ENCODE measurements around the gene SIRPA. TPM values are rescaled to one million over a fixed set of nuclear protein-coding genes. Genes with fewer than 3 reads are reported as not detected.

SIRPA gene
- total RNA-seq, 1 donor from 2014 or later: 130 TPM

- H3K4me3 ChIP-seq: no peak overlapping the region
- no peak for ATAC-seq
- peaks cover 52% of the 10 kb centered on the region for H3K27me3 ChIP-seq (ENCODE audit: low read depth)
- TF ChIP-seq CTCF (IDR thresholded peaks at IDR 0.05): no peak
- no peak overlapping the region for H3K27ac ChIP-seq
- intact Hi-C loops (cut with DNase I): no loop called here
- H3K36me3 ChIP-seq: no peaks in the 10 kb centered on the region
- H3K4me1 ChIP-seq: peaks cover 12% of the 10 kb centered on the region
- H3K9me3 ChIP-seq: no peaks in the 10 kb centered on the region
- no peak for DNase-seq
These were observed 7.5 kb upstream of the SIRPA start for GRCh38 chr20:1887756-1888155.

GRCh38 chr20:1888796-1889463 is 6.3 kb upstream of the SIRPA start:
- no peak overlapping the region for H3K4me3 ChIP-seq
- H3K9me3 ChIP-seq: no peaks in the 10 kb centered on the region
- intact Hi-C loops (cut with DNase I): no loop called here
- H3K27me3 ChIP-seq (ENCODE audit: low read depth): peaks cover 46% of the 10 kb centered on the region
- H3K4me1 ChIP-seq: peaks cover 15% of the 10 kb centered on the region
- H3K36me3 ChIP-seq: no peaks in the 10 kb centered on the region
- DNase-seq (peak; percentile 67), ATAC-seq (peak; percentile 45 to 54)
- H3K27ac ChIP-seq: no peak overlapping the region
- TF ChIP-seq CTCF (IDR thresholded peaks at IDR 0.05): no peak

- intact Hi-C loops (cut with DNase I): no loop called here
- no peak for DNase-seq
- no peak for TF ChIP-seq CTCF (IDR thresholded peaks at IDR 0.05)
- peaks cover 15% of the 10 kb centered on the region for H3K4me1 ChIP-seq
- H3K36me3 ChIP-seq: no peaks in the 10 kb centered on the region
- ATAC-seq: no peak
- H3K27me3 ChIP-seq (ENCODE audit: low read depth): peaks cover 40% of the 10 kb centered on the region
- no peaks in the 10 kb centered on the region for H3K9me3 ChIP-seq
- no peak overlapping the region for H3K27ac ChIP-seq
- no peak overlapping the region for H3K4me3 ChIP-seq
These were observed 4.5 kb upstream of the SIRPA start for GRCh38 chr20:1890469-1891262.

GRCh38 chr20:1891263-1892118 is 3.7 kb upstream of the SIRPA start:
- H3K27me3 ChIP-seq (ENCODE audit: low read depth): peaks cover 44% of the 10 kb centered on the region
- DNase-seq (no peak), ATAC-seq (no peak)
- H3K9me3 ChIP-seq: no peaks in the 10 kb centered on the region
- peaks cover 21% of the 10 kb centered on the region for H3K4me1 ChIP-seq
- no peak overlapping the region for H3K4me3 ChIP-seq
- intact Hi-C loops (cut with DNase I): no loop called here
- H3K36me3 ChIP-seq: no peaks in the 10 kb centered on the region
- no peak for TF ChIP-seq CTCF (IDR thresholded peaks at IDR 0.05)
- no peak overlapping the region for H3K27ac ChIP-seq

- Histone ChIP-seq H3K36me3 (no peaks in the 10 kb centered on the region), H3K27me3 (ENCODE audit: low read depth) (peaks cover 46% of the 10 kb centered on the region), H3K9me3 (no peaks in the 10 kb centered on the region), H3K27ac (no peak overlapping the region), H3K4me3 (no peak overlapping the region), H3K4me1 (peaks cover 25% of the 10 kb centered on the region)
- intact Hi-C loops (cut with DNase I): no loop called here
- ATAC-seq (no peak), DNase-seq (no peak)
- no peak for TF ChIP-seq CTCF (IDR thresholded peaks at IDR 0.05)
These were observed 3.2 kb upstream of the SIRPA start for GRCh38 chr20:1892119-1892385.

Measured in lower lobe of right lung (tissue), 2 donors.